ENCODE measurements around the gene CTNND1.
"Not testable (repeated sequence)": the region's sequence is repeated elsewhere in the genome, so short reads cannot be mapped to it uniquely, and the experiment has no call there.

Gene CTNND1

DNA sequence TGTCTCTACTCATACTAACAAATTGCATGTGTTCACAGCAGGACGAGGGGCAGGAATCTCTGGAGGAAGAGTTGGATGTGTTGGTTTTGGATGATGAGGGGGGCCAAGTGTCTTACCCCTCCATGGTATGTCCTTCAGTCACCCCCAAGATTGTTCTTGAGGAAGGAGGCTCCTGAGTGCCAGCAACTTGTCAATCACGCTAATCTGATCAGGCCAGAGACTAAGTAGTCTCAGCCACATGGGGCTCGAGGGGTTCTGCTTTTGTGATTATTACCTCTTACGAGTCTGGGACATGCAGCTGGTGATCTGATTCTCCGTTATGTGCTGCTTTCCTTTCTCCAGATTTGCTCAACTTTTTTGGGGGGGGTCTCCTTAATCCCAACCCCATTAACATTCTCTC is 54.3 kb downstream of the CTNND1 start:
- in situ Hi-C loops (cut with HindIII; ENCODE audit: low pct_ligation_motif_present, low pct_unique_long_range_greater_than_20kb, low sequenced_read_pairs) = loop anchor here (25.0 kb wide), 1 partner anchor 696 kb away; the partner anchor contains the start of gene OR5B21

DNA sequence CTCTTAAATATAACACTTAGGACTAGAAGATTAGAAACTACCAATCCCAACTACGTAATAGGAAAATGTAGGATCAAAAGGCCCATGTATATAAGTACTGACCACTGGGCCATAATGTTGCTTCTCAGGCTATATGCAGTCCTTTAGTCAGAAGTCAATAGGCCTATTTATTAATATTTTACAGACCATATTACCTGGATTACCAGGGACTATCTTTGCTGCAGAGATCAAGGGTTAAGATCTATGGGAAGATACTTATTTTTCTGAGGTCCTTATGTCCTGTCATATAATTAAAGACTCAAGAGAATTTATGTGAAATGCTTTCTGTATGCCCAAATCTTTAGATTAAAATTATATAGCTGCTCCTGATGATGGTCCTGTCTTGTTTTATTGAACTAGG is 57.2 kb downstream of the CTNND1 start:
- in situ Hi-C loops (cut with HindIII; ENCODE audit: low pct_ligation_motif_present, low pct_unique_long_range_greater_than_20kb, low sequenced_read_pairs) = loop anchor here (25.0 kb wide), 1 partner anchor 693 kb away; the partner anchor contains the start of gene OR5B21
- DNase-seq = no peak

More for the DNA sequence above, 54.3 kb downstream of the CTNND1 start:
- DNase-seq = no peak

DNA sequence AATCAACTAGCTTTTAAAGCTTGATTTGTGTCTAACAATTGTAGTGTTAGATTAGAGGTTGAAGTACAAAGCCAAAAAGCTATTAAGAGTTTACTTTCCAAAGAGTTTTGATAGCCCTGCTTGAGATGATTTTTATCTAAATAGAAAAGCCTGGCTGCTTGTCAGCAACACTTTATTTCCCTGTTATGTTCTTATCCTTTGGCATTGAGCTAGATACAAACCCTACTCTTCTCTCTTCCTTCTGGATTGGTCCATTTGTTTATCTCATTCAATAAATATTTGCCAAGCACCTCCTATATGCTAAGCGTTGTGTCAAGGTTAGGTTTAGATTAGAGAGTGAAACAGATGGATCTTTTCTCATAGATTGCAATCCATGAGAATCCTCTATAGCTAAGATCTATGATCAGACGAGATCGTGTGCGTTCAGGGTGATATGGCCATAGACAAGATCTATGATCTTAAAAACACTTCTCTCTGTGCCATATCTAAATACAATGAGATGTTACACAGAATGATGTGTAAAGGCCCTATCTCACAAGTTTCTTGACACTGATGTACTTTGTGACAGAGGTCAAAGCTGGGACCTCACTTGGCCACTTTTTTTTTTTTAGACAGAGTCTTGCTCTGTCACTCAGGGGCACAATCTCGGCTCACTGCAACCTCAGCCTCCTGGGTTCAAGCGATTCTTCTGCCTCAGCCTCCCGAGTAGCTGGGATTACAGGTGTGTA is 57.8 kb downstream of the CTNND1 start:
- in situ Hi-C loops (cut with HindIII; ENCODE audit: low pct_ligation_motif_present, low pct_unique_long_range_greater_than_20kb, low sequenced_read_pairs) = loop anchor here (25.0 kb wide), 1 partner anchor 693 kb away; the partner anchor contains the start of gene OR5B21

DNA sequence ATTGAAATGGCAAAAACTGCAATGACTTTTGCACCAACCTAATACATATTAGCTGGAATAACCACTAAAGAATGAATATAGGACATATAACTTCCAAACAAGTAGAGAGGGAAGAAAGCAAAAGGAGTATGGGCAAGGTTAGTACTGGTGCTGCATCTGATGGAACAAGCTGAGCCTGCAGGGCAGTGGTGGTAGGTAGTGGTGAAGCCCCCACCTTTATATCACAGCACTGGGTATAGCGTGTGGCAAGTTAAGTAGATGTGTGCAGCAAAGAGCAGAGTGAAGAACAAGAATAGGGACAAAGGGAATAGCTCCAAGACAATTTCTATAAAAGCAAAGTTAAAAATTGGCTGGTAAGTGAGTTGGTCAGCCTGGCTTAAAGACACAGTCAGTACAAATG is 62.3 kb downstream of the CTNND1 start:
- in situ Hi-C loops (cut with HindIII; ENCODE audit: low pct_ligation_motif_present, low pct_unique_long_range_greater_than_20kb, low sequenced_read_pairs) = loop anchor here (25.0 kb wide), 1 partner anchor 688 kb away; the partner anchor contains the start of gene OR5B21
- no peak for DNase-seq

More for the DNA sequence above, 57.8 kb downstream of the CTNND1 start:
- no peak for DNase-seq

DNA sequence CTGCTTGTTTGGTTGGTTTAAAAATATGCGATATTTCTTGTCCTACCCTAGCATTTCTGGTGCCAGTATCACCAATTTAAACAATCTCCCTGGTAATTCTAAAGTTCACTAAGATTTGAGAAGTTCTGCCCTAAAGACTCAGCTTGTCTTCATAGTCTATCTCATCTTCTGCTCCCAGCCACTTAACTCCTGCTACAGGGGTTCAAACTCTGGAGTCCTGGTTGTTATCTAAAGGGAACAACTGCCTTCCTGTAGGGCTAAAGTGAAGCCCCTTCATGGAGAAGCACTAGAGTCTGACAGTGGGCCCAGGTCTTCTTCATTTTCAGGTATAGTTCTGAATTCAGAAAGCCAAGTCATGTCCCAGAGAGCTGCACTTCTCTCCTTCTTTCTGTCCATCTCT is 73.2 kb downstream of the CTNND1 start:
- in situ Hi-C loops (cut with HindIII; ENCODE audit: low pct_ligation_motif_present, low pct_unique_long_range_greater_than_20kb, low sequenced_read_pairs) = no loop called here
- no peak for DNase-seq

DNA sequence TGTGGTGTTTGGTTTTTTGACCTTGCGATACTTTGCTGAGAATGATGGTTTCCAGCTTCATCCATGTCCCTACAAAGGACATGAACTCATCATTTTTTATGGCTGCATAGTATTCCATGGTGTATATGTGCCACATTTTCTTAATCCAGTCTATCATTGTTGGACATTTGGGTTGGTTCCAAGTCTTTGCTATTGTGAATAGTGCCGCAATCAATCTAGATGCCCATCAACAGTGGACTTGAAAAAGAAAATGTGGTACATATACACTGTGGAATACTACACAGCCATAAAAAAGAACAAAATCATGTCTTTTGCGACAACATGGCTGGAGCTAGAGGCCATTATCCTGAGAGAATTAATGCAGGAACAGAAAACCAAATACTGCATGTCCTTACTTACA is 77.0 kb downstream of the CTNND1 start:
- in situ Hi-C loops (cut with HindIII; ENCODE audit: low pct_ligation_motif_present, low pct_unique_long_range_greater_than_20kb, low sequenced_read_pairs); DNase-seq: not testable (repeated sequence)

DNA sequence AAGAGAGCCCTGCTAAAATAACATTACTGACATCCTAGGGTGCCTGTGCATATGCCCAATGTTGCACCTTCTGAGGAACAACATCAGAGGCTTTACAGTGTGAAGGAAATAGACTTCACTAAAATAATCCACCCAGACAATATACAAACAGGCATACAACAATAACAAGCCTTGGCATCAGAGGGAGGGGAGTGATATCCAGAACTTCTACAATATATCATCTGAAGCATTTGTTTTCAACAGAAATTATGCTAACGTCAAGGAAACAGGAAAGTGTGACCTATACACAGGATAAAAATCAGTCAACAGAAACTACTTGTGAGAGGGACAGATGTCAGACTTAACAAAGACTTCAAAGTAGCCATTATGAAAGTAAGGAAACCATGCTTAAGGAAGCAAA is 81.3 kb downstream of the CTNND1 start:
- in situ Hi-C loops (cut with HindIII; ENCODE audit: low pct_ligation_motif_present, low pct_unique_long_range_greater_than_20kb, low sequenced_read_pairs) = no loop called here
- no peak for DNase-seq

DNA sequence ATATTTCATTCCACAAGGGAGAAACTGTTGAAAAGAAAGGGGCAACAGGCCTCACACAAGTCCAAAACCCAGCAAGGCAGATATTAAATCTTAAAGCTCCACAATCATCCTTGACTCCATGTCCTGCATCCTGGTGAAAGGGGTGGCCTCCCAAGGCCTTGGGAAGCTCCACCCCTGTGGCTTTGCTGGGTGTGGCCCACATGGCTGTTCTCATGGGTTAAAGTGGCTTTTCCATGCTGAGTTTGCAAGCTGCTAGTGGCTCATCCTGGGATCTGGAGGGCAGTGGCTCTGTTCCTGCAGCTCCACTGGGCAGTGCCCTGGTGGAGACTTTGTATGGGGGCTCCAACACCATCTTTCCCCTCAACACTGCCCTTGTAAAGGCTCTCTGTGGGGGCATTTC is 106.4 kb downstream of the CTNND1 start:
- in situ Hi-C loops (cut with HindIII; ENCODE audit: low pct_ligation_motif_present, low pct_unique_long_range_greater_than_20kb, low sequenced_read_pairs) = no loop called here
- no peak for DNase-seq

DNA sequence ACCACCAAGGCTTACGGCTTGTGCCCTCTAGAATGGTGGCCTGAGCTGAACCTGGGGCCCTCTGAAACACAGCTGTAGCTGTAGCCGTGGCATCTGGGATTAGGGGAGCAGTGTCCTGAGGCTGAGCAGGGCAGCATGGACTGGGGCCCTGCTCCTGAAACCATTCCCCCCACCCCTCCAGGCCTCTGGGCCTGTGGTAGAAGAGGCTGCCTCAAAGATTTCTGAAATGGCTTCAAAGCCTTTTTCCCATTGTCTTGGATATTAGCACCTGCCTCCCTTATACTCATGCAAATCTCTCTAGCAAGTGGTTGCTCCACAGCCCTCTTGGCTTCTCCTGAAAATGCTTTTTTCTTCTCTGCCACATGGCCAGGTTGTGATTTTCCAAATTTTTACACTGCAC is 106.9 kb downstream of the CTNND1 start:
- DNase-seq = no peak
- in situ Hi-C loops (cut with HindIII; ENCODE audit: low pct_ligation_motif_present, low pct_unique_long_range_greater_than_20kb, low sequenced_read_pairs) = no loop called here
